Measurements from ENCODE around the gene NACAD. TPM values are rescaled to one million over a fixed set of nuclear protein-coding genes. Genes with fewer than 3 reads are reported as not detected.

NACAD gene, protein sequence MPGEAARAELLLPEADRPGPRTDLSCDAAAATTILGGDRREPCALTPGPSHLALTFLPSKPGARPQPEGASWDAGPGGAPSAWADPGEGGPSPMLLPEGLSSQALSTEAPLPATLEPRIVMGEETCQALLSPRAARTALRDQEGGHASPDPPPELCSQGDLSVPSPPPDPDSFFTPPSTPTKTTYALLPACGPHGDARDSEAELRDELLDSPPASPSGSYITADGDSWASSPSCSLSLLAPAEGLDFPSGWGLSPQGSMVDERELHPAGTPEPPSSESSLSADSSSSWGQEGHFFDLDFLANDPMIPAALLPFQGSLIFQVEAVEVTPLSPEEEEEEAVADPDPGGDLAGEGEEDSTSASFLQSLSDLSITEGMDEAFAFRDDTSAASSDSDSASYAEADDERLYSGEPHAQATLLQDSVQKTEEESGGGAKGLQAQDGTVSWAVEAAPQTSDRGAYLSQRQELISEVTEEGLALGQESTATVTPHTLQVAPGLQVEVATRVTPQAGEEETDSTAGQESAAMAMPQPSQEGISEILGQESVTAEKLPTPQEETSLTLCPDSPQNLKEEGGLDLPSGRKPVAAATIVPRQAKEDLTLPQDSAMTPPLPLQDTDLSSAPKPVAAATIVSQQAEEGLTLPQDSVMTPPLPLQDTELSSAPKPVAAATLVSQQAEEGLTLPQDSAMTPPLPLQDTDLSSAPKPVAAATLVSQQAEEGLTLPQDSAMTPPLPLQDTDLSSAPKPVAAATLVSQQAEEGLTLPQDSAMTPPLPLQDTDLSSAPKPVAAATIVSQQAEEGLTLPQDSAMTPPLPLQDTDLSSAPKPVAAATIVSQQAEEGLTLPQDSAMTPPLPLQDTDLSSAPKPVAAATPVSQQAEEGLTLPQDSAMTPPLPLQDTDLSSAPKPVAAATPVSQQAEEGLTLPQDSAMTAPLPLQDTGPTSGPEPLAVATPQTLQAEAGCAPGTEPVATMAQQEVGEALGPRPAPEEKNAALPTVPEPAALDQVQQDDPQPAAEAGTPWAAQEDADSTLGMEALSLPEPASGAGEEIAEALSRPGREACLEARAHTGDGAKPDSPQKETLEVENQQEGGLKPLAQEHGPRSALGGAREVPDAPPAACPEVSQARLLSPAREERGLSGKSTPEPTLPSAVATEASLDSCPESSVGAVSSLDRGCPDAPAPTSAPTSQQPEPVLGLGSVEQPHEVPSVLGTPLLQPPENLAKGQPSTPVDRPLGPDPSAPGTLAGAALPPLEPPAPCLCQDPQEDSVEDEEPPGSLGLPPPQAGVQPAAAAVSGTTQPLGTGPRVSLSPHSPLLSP (N-terminal part only)
- total RNA-seq (2022; extraction: Qiagen RNA extraction) = 0.20 to 0.50 TPM (median 0.32 TPM) in 5 replicates

DNA sequence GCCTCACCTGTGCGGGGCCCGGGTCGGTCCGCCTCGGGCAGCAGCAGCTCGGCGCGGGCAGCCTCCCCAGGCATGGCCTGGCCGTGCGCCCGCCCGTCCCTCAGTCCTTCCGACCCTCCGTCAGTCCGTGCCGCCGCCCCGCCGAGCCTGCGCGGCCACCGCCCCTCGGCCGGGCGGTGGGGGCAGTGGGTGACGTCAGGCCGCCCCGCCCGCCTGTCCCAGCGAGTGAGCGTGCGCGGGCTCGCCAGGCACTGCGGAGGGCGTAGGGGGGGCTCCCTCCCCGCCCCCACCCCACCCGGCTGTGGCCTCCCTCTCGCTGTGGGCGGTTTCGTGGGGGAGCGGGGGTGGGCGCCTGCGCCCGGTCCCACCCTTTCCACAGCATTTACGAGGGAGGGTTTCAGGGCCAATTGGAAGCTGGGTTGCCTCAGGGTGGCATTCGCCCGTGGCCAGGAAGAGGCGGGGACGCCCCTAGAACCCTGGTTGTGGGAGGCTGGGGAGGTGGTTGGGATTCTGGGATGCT, at the start of gene NACAD:
TSS of gene NACAD (minus strand) at position 149 of the 520 bp plus-strand sequence. CDS start at position 74, 75 bp downstream.

GRCh38 chr7:45111298-45112223, 22.8 kb upstream of the NACAD start, which contains the start of gene TBRG4:
Gene TBRG4, minus strand, starts transcription at chr7:45111697. Its CDS starts 2,460 bp downstream, at chr7:45109237.

Other genes starting within 250 kb of the NACAD start
- gene H2AZ2, start 240.9 kb downstream of the NACAD start, total RNA-seq (2022; extraction: Qiagen RNA extraction) = 206 to 263 TPM (median 253 TPM) in 5 replicates
- gene PURB, start 203.4 kb downstream of the NACAD start, total RNA-seq (2022; extraction: Qiagen RNA extraction) = 11.7 to 13.0 TPM (median 12.8 TPM) in 5 replicates
- 0.17 to 0.29 TPM (median 0.21 TPM) in 5 replicates for gene MYO1G, start 110.0 kb downstream of the NACAD start, total RNA-seq (2022; extraction: Qiagen RNA extraction)
- 38.8 to 52.7 TPM (median 49.9 TPM) in 5 replicates for gene CCM2, start 88.8 kb downstream of the NACAD start, total RNA-seq (2022; extraction: Qiagen RNA extraction)
- gene TBRG4, start 22.7 kb upstream of the NACAD start, total RNA-seq (2022; extraction: Qiagen RNA extraction) = 103 to 127 TPM (median 111 TPM) in 5 replicates
- not detected in 5 replicates for gene RAMP3, start 68.8 kb upstream of the NACAD start, total RNA-seq (2022; extraction: Qiagen RNA extraction)

Measured in A549 treated with AZD2906 at 1 μM for 4 hours (cell line).